H1 (cell line): ENCODE measurements around the gene ZNF765. TPM values are rescaled to one million over a fixed set of nuclear protein-coding genes. Genes with fewer than 3 reads are reported as not detected.
A peak's percentile ranks its signal among the peaks of the same experiment; 100 is the strongest.

ENCODE experiments used
- ASH2L ChIP-seq: fragments of 200-600, 300-600 bp; sonication (generic); IDR thresholded peaks from one replicate; pipeline ENCODE4 v1.7.1; 2017; ENCODE audit warnings: low read length
- BACH1 ChIP-seq: IDR thresholded peaks from 2 replicates; pipeline ENCODE4 v1.6.1; 2012; ENCODE audit warnings: low read length, improper control_type of control experiment
- CBX5 ChIP-seq: fragments of 300-800, 300-1000 bp; sonication (generic); IDR thresholded peaks from 2 replicates; pipeline ENCODE4 v1.7.1; 2016; ENCODE audit warnings: antibody characterized with exemption, low read length, low read depth
- CEBPB ChIP-seq: IDR thresholded peaks from 2 replicates; pipeline ENCODE4 v1.6.1; 2012; ENCODE audit warnings: low read depth, low read length
- FOSL1 ChIP-seq: IDR thresholded peaks from 2 replicates; pipeline ENCODE4 v1.6.1; 2011; ENCODE audit warnings: mild to moderate bottlenecking, low read depth, low read length, moderate library complexity; ENCODE audit not compliant: insufficient read depth
- JUN ChIP-seq: IDR thresholded peaks from 2 replicates; pipeline ENCODE4 v1.6.1; 2011; ENCODE audit warnings: low read depth, mild to moderate bottlenecking, improper control_type of control experiment, low read length
- KDM1A ChIP-seq: fragments of 200-600, 300-600 bp; sonication (generic); IDR thresholded peaks from 2 replicates; pipeline ENCODE4 v1.7.1; 2016; ENCODE audit warnings: mild to moderate bottlenecking, low read length, borderline replicate concordance
- KDM4A ChIP-seq: IDR thresholded peaks from one replicate; pipeline ENCODE4 v1.7.1; 2012; ENCODE audit warnings: low read depth, mild to moderate bottlenecking, moderate library complexity, low read length, inconsistent platforms; ENCODE audit not compliant: severe bottlenecking
- KDM5A ChIP-seq: fragments of 200-600 bp; IDR thresholded peaks from 2 replicates; pipeline ENCODE4 v1.7.1; 2012; ENCODE audit warnings: mild to moderate bottlenecking, low read length, inconsistent platforms, mixed read lengths
- MAFK ChIP-seq: IDR thresholded peaks from 2 replicates; pipeline ENCODE4 v1.6.1; 2012; ENCODE audit warnings: low read depth, mild to moderate bottlenecking, improper control_type of control experiment, low read length
- NRF1 ChIP-seq: IDR thresholded peaks from 2 replicates; pipeline ENCODE4 v1.6.1; 2011; ENCODE audit warnings: mild to moderate bottlenecking, low read depth, low read length, improper control_type of control experiment
- RFX5 ChIP-seq: IDR thresholded peaks from 2 replicates; pipeline ENCODE4 v1.6.1; 2011; ENCODE audit warnings: low read depth, low read length, improper control_type of control experiment, borderline replicate concordance
- RXRA ChIP-seq: IDR thresholded peaks from 2 replicates; pipeline ENCODE4 v1.6.1; 2011; ENCODE audit warnings: low read depth, mild to moderate bottlenecking, low read length, moderate library complexity; ENCODE audit not compliant: insufficient read depth
- TEAD4 ChIP-seq: IDR thresholded peaks from 2 replicates; pipeline ENCODE4 v1.6.1; 2012; ENCODE audit warnings: low read depth, low read length, inconsistent platforms, mixed read lengths
- YY1 ChIP-seq: IDR thresholded peaks from 2 replicates; pipeline ENCODE4 v1.6.1; 2011; ENCODE audit warnings: low read depth, mild to moderate bottlenecking, low read length
- polyA plus RNA-seq, 7 experiments: library from polyadenylated mRNA; depleted of rRNA in 3 of 7; stranded (reverse) in 5 of 7; unstranded in 2 of 7; fragments of >200 nt in 5 of 7; fragments of 200-250 nt in 2 of 7; gene quantifications; 1 replicate in 5 of 7; 2 replicates in 1 of 7; 4 replicates in 1 of 7; pipeline versions ENCODE4 v1.2.1 to v1.2.3, GENCODE V29; 2011 to 2013; ENCODE audit warnings: missing spikeins in 2 of 7, mixed read lengths in 2 of 7
- total RNA-seq: library from RNA; stranded (reverse); fragmentation: NEBNext Ultra II Directional; extraction: Animal tissue kit (Norgen Biotek cat#: 25700); gene quantifications from 2 replicates; pipeline ENCODE4 v1.2.1, GENCODE V29; 2021
- TF ChIP-seq, protein P1 (sequence below): IDR thresholded peaks from 2 replicates; pipeline ENCODE4 v1.6.1; 2012; ENCODE audit warnings: low read length, inconsistent platforms
- TF ChIP-seq, protein P2 (sequence below), 3 experiments: IDR thresholded peaks; 1 replicate in 2 of 3; 2 replicates in 1 of 3; pipeline versions ENCODE4 v1.5.1 to v1.6.1; 2011; ENCODE audit warnings: low read length in 3 of 3, mild to moderate bottlenecking in 3 of 3, inconsistent platforms in 2 of 3, low read depth in 1 of 3, moderate library complexity in 1 of 3; ENCODE audit not compliant: insufficient read depth in 1 of 3; ENCODE audit errors: control extremely low read depth in 1 of 3
- TF ChIP-seq, protein P3 (sequence below): IDR thresholded peaks from 2 replicates; pipeline ENCODE4 v1.6.1; 2012; ENCODE audit warnings: inconsistent platforms
- TF ChIP-seq, protein P4 (sequence below): IDR thresholded peaks from 2 replicates; pipeline ENCODE4 v1.6.1; 2011; ENCODE audit warnings: low read depth, mild to moderate bottlenecking, low read length; ENCODE audit not compliant: insufficient read depth

The ZNF765 gene
- total and polyA plus RNA-seq, 2 of the 8 experiments (the other 6 are each of a cell fraction or from before 2014, with no cell fraction given) = 4.5 to 22.3 TPM

DNA sequence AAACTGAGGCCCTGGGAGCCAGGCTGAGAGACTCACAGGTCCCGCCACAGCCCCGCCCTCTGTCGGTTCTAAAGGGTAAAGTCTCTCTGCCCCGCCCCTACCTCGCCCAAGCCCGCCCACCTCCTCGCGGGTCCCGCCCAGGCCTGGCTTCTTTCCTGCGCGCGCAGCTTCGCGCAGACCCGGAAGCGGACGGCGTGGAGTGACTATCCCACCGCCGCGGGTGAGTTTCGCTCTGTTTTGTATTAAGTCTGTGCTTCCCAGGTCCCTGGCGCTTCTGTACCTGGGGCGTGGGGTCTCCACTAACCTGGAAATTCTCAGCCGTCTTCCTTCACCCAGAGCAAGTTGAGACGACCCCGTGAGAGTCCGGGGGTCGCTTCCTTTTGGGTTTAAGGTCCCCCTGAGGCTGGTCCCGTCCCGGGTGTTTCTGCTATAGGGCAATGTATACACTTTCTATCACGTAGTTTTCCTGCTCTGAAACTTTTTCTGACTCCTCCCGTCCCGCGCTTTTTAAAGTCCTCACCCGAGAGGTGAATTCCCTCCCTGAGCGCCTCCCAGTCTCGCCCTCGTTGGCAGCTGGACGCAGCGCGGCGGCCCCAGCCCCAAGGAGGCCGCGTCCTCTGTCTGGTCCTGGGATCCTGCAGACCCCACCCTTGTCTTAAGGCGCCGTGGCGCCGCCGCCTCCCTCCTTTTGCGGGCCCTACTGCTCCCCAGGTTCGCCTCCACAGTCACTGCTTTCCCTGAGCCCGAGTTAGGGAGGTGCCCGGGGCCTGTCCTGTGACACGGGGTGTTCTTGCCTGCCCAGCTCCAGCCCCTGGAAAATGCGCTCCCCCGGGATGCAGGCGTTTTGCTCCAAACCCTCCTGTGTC, at the start of gene ZNF765 (continued):
- TF ChIP-seq, protein P1, sequence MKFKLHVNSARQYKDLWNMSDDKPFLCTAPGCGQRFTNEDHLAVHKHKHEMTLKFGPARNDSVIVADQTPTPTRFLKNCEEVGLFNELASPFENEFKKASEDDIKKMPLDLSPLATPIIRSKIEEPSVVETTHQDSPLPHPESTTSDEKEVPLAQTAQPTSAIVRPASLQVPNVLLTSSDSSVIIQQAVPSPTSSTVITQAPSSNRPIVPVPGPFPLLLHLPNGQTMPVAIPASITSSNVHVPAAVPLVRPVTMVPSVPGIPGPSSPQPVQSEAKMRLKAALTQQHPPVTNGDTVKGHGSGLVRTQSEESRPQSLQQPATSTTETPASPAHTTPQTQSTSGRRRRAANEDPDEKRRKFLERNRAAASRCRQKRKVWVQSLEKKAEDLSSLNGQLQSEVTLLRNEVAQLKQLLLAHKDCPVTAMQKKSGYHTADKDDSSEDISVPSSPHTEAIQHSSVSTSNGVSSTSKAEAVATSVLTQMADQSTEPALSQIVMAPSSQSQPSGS = no peak
- no peak for TF ChIP-seq TEAD4
- no peak for TF ChIP-seq YY1
- no peak for TF ChIP-seq CEBPB
- TF ChIP-seq, protein P2, sequence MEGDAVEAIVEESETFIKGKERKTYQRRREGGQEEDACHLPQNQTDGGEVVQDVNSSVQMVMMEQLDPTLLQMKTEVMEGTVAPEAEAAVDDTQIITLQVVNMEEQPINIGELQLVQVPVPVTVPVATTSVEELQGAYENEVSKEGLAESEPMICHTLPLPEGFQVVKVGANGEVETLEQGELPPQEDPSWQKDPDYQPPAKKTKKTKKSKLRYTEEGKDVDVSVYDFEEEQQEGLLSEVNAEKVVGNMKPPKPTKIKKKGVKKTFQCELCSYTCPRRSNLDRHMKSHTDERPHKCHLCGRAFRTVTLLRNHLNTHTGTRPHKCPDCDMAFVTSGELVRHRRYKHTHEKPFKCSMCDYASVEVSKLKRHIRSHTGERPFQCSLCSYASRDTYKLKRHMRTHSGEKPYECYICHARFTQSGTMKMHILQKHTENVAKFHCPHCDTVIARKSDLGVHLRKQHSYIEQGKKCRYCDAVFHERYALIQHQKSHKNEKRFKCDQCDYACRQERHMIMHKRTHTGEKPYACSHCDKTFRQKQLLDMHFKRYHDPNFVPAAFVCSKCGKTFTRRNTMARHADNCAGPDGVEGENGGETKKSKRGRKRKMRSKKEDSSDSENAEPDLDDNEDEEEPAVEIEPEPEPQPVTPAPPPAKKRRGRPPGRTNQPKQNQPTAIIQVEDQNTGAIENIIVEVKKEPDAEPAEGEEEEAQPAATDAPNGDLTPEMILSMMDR (IDR thresholded peaks at IDR 0.05; ENCODE audit: control extremely low read depth in 1 of 3, insufficient read depth in 1 of 3, low read depth in 1 of 3, low read length in 3 of 3) = peak; percentile 38 to 41 (median 40); a peak in 3 of 4 replicates
- TF ChIP-seq KDM1A = no peak
- no peak for TF ChIP-seq RXRA
- peak; percentile 61 for TF ChIP-seq NRF1
- TF ChIP-seq, protein P3, sequence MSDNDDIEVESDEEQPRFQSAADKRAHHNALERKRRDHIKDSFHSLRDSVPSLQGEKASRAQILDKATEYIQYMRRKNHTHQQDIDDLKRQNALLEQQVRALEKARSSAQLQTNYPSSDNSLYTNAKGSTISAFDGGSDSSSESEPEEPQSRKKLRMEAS = no peak
- TF ChIP-seq MAFK = no peak
- TF ChIP-seq, protein P4, sequence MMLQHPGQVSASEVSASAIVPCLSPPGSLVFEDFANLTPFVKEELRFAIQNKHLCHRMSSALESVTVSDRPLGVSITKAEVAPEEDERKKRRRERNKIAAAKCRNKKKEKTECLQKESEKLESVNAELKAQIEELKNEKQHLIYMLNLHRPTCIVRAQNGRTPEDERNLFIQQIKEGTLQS = no peak
- TF ChIP-seq CBX5 = no peak
- TF ChIP-seq ASH2L = peak; percentile 14
- TF ChIP-seq BACH1 = peak; percentile 20; the same call in 1 of the 2 replicates
- TF ChIP-seq FOSL1 = no peak
- TF ChIP-seq JUN = no peak
- TF ChIP-seq KDM5A = no peak
- TF ChIP-seq KDM4A = peak; percentile 68
- no peak for TF ChIP-seq RFX5
